Activated CD8-positive, alpha-beta T cell treated with anti-CD3 and anti-CD28 coated beads for 36 hours (primary cell): ENCODE data around the gene GRID1. TPM values are rescaled to one million over a fixed set of nuclear protein-coding genes. Genes with fewer than 3 reads are reported as not detected.

Source experiments
- ATAC-seq: fragments of 200-7000 bp; cut with Tn5 transposase; one replicate; pipeline ENCODE4 v1.10.0; 2021; ENCODE audit warnings: mild to moderate bottlenecking, moderate library complexity
- CTCF ChIA-PET: fragments of 350-600 bp; sonication (Branson Sonifier 250); formaldehyde crosslinking; loops from one replicate; lab custom pipeline; 2021; ENCODE audit warnings: antibody characterized with exemption; lab: Charles Lee
- POLR2A ChIA-PET: fragments of 350-600 bp; sonication (Branson Sonifier 250); formaldehyde crosslinking; loops from one replicate; lab custom pipeline; 2021; ENCODE audit warnings: antibody characterized with exemption; lab: Charles Lee
- DNase-seq: peaks from one replicate; pipeline ENCODE4 v3.0.0-alpha.2; 2020
- H3K27ac Mint-ChIP-seq: one replicate; pipeline ENCODE4 v1.8.0; 2021; ENCODE audit warnings: mild to moderate bottlenecking, mixed read lengths
- H3K27me3 Mint-ChIP-seq: one replicate; pipeline ENCODE4 v1.8.0; 2021; ENCODE audit warnings: mixed read lengths
- H3K36me3 Mint-ChIP-seq: one replicate; pipeline ENCODE4 v1.8.0; 2021; ENCODE audit warnings: low read depth, mixed read lengths
- H3K4me1 Mint-ChIP-seq: one replicate; pipeline ENCODE4 v1.8.0; 2021; ENCODE audit warnings: low read depth, mixed read lengths
- H3K4me3 Mint-ChIP-seq: one replicate; pipeline ENCODE4 v1.8.0; 2021; ENCODE audit warnings: mild to moderate bottlenecking, moderate library complexity, mixed read lengths
- H3K9me3 Mint-ChIP-seq: one replicate; pipeline ENCODE4 v1.8.0; 2021; ENCODE audit warnings: mixed read lengths
- intact Hi-C: fragments of 100-400 bp; cut with micrococcal nuclease; formaldehyde crosslinking; loops from one replicate; pipeline ENCODE4 v1.10.0; 2022
- total RNA-seq, 2 experiments: library from RNA; stranded (reverse); gene quantifications; one replicate each; pipeline ENCODE4 v1.2.3, GENCODE V29; 2021
- TF ChIP-seq, protein P1 (sequence below): fragments of 200-600 bp; IDR thresholded peaks from one replicate; pipeline ENCODE4 v1.8.0; 2022; ENCODE audit warnings: antibody characterized with exemption, mild to moderate bottlenecking

The GRID1 gene
- total RNA-seq, 2 experiments from 2014 or later: not detected

DNA sequence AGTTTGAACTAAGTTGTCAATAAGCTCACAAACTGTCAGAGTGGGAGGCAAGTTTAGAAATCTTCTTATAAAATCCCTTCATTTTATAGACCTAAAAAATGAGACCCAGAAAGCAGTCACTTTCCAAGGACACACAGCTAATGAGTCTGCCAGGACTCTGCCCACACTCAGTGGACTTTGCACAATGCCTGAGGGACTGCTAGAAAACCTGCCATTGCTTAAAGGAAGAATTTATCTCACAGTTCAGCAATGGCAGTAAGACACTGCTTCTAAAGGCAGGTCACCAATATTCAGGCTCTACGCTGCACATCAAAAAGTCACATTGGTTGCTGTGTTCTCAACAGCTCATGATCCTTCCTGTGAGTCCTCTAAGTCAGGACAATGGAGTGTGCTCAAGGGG lies 698.1 kb downstream of the GRID1 start:
- peaks cover 2% of the 10 kb centered on the region for H3K27me3 Mint-ChIP-seq
- ChIA-PET POLR2A (no interaction called here), CTCF (interaction anchor here (0.9 kb wide), 1 partner anchor 14 kb away, joined by 3 read pairs; no protein-coding TSS in a partner anchor)
- H3K4me3 Mint-ChIP-seq: no peak overlapping the region
- TF ChIP-seq, protein P1, sequence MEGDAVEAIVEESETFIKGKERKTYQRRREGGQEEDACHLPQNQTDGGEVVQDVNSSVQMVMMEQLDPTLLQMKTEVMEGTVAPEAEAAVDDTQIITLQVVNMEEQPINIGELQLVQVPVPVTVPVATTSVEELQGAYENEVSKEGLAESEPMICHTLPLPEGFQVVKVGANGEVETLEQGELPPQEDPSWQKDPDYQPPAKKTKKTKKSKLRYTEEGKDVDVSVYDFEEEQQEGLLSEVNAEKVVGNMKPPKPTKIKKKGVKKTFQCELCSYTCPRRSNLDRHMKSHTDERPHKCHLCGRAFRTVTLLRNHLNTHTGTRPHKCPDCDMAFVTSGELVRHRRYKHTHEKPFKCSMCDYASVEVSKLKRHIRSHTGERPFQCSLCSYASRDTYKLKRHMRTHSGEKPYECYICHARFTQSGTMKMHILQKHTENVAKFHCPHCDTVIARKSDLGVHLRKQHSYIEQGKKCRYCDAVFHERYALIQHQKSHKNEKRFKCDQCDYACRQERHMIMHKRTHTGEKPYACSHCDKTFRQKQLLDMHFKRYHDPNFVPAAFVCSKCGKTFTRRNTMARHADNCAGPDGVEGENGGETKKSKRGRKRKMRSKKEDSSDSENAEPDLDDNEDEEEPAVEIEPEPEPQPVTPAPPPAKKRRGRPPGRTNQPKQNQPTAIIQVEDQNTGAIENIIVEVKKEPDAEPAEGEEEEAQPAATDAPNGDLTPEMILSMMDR: no peak
- no peak for DNase-seq
- no peak overlapping the region for H3K27ac Mint-ChIP-seq
- intact Hi-C loops: no loop called here
- no peaks in the 10 kb centered on the region for H3K36me3 Mint-ChIP-seq
- ATAC-seq: no peak
- no peaks in the 10 kb centered on the region for H3K4me1 Mint-ChIP-seq
- peaks cover 8% of the 10 kb centered on the region for H3K9me3 Mint-ChIP-seq

DNA sequence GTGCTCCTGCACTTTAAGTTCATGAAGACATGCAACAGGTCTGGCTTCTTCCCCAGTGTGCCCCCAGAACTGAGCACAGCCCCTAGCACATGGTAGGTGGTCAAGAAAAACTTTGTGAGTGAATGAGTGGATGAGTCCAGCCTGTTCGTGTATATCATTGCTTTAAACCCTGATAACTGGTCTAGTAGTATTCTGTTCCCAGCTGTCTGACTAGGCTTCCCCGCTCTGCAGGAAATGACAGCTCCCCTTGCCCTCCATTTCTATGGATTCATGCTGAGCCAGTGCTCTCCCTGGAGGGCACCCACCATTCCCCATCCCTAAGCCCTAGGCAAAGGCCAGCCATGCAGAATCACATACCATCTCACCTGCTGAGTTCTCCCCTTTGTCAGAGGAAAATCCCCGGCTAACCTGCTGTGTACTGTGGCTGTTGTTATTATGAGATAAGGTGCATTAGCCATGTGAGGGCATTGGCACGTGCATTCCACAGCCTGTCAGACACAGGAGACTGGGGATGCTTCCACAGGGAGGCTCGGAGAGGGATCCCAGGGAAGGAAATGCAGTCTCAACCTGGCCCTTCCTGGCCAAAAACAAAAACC lies 698.9 kb downstream of the GRID1 start:
- no peaks in the 10 kb centered on the region for H3K4me1 Mint-ChIP-seq
- intact Hi-C loops: no loop called here
- TF ChIP-seq, protein P1: no peak
- CTCF ChIA-PET: interaction anchor here (0.9 kb wide), 1 partner anchor 13 kb away, joined by 3 read pairs; no protein-coding TSS in a partner anchor
- peaks cover 2% of the 10 kb centered on the region for H3K9me3 Mint-ChIP-seq
- no peaks in the 10 kb centered on the region for H3K36me3 Mint-ChIP-seq
- POLR2A ChIA-PET: no interaction called here
- ATAC-seq (no peak), DNase-seq (no peak)
- H3K27me3 Mint-ChIP-seq: peaks cover 2% of the 10 kb centered on the region
- no peak overlapping the region for H3K4me3 Mint-ChIP-seq
- no peak overlapping the region for H3K27ac Mint-ChIP-seq

DNA sequence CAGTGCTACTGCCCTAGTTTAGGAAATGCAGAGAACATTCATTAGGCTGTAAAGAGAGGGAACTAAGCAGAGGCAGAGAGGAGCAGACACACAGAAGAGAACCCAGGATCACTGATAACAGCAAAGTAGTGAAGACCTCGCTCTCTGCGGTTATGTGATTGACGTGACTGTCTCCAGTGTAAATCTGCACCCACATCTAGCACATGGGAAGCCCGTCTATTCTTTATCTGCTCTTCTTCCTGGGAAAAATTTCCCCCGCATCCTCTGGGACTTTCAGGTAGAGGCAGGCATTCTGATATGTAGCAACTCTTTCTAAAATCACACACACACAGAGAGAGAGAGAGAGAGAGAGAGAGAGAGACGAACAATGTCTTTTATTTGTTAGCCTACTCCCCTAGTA lies 699.6 kb downstream of the GRID1 start:
- H3K27me3 Mint-ChIP-seq: peaks cover 2% of the 10 kb centered on the region
- H3K36me3 Mint-ChIP-seq: no peaks in the 10 kb centered on the region

DNA sequence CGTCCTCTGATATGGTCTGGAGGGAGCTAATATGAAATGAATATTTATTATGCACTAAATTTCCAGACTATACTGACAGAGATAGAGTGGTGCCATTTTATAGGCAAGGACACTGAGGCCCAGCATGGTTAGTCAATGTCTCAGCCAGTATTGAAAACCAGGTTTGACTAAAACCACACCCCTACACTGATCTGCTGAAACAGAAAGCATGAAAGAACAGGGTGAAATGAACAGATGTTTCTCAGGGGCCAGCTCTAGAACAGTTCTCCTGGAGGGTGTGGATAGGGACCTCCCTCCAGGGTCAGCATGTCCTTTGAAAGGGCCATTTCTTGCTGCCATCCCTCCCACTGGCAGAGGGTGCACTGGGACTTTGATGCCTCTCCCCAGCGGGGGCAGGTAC lies 700.5 kb downstream of the GRID1 start:
- POLR2A ChIA-PET: no interaction called here
- Mint-ChIP-seq H3K9me3 (no peaks in the 10 kb centered on the region), H3K4me1 (no peaks in the 10 kb centered on the region), H3K27ac (no peak overlapping the region), H3K36me3 (no peaks in the 10 kb centered on the region), H3K27me3 (peaks cover 2% of the 10 kb centered on the region), H3K4me3 (no peak overlapping the region)
- TF ChIP-seq, protein P1: no peak
- DNase-seq (no peak), ATAC-seq (no peak)
- intact Hi-C loops: no loop called here
- CTCF ChIA-PET: no interaction called here

More for the DNA sequence above, 699.6 kb downstream of the GRID1 start:
- ChIA-PET CTCF (no interaction called here), POLR2A (no interaction called here)
- no peak overlapping the region for H3K4me3 Mint-ChIP-seq
- ATAC-seq (no peak), DNase-seq (no peak)
- no peak overlapping the region for H3K27ac Mint-ChIP-seq
- intact Hi-C loops: no loop called here
- no peaks in the 10 kb centered on the region for H3K4me1 Mint-ChIP-seq
- H3K9me3 Mint-ChIP-seq: no peaks in the 10 kb centered on the region
- TF ChIP-seq, protein P1: no peak

DNA sequence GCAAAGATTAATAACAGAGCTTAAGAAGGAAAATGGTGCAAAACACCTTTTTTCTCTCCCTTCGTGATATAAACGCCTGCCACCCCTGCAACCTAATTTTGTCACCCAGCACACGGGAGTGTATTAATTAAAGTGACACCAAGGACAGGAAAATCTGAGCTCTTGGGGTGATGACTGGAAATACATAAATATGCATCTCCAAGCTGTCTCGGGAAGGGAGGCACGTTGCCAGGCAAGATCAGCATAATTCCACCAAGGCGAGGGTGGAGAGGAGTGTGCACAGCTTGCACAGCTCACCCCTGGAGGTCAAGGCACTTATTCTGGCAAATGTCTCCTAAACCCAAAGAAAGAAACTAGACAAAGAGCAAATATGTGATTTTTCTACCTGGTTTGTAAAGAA lies 700.9 kb downstream of the GRID1 start:
- Mint-ChIP-seq H3K36me3 (no peaks in the 10 kb centered on the region), H3K4me3 (no peak overlapping the region), H3K27me3 (peaks cover 2% of the 10 kb centered on the region), H3K9me3 (no peaks in the 10 kb centered on the region), H3K27ac (no peak overlapping the region), H3K4me1 (no peaks in the 10 kb centered on the region)
- no peak for DNase-seq
- ChIA-PET CTCF (no interaction called here), POLR2A (no interaction called here)
- intact Hi-C loops: no loop called here
- ATAC-seq: no peak
- TF ChIP-seq, protein P1: no peak
